H1 (cell line): ENCODE results near the gene OTUB1. TPM values are rescaled to one million over a fixed set of nuclear protein-coding genes. Genes with fewer than 3 reads are reported as not detected.

Experiments used
- CHD2 ChIP-seq: IDR thresholded peaks from 2 replicates; pipeline ENCODE4 v1.6.1; 2012; ENCODE audit warnings: low read length, improper control_type of control experiment
- CTBP2 ChIP-seq: IDR thresholded peaks from 2 replicates; pipeline ENCODE4 v1.7.0; 2011; ENCODE audit warnings: borderline replicate concordance, mild to moderate bottlenecking, moderate library complexity, mixed read lengths, low read length; ENCODE audit not compliant: insufficient read depth, insufficient read length
- GTF2F1 ChIP-seq: IDR thresholded peaks from 2 replicates; pipeline ENCODE4 v1.6.1; 2012; ENCODE audit warnings: low read depth, low read length, improper control_type of control experiment, borderline replicate concordance
- JUN ChIP-seq: IDR thresholded peaks from 2 replicates; pipeline ENCODE4 v1.6.1; 2011; ENCODE audit warnings: low read depth, mild to moderate bottlenecking, improper control_type of control experiment, low read length
- PHF8 ChIP-seq: fragments of 200-600 bp; sonication (generic); conservative IDR thresholded peaks from 2 replicates; pipeline ENCODE4 v1.7.1; 2012; ENCODE audit warnings: low read depth, mild to moderate bottlenecking, inconsistent platforms, low read length, moderate library complexity
- RAD21 ChIP-seq, 2 experiments: IDR thresholded peaks in 1 of 2; conservative IDR thresholded peaks in 1 of 2; 2 replicates each; pipeline ENCODE4 v1.6.1; 2011; ENCODE audit warnings: low read depth in 2 of 2, low read length in 2 of 2, improper control_type of control experiment in 1 of 2, inconsistent platforms in 1 of 2, mild to moderate bottlenecking in 1 of 2, moderate library complexity in 1 of 2
- TBP ChIP-seq: IDR thresholded peaks from 2 replicates; pipeline ENCODE4 v1.6.1; 2011; ENCODE audit warnings: low read depth, low read length, improper control_type of control experiment
- TCF12 ChIP-seq: IDR thresholded peaks from 2 replicates; pipeline ENCODE4 v1.6.1; 2011; ENCODE audit warnings: low read depth, mild to moderate bottlenecking, low read length
- polyA plus RNA-seq, 7 experiments: library from polyadenylated mRNA; depleted of rRNA in 3 of 7; stranded (reverse) in 5 of 7; unstranded in 2 of 7; fragments of >200 nt in 5 of 7; fragments of 200-250 nt in 2 of 7; gene quantifications; 1 replicate in 5 of 7; 2 replicates in 1 of 7; 4 replicates in 1 of 7; pipeline versions ENCODE4 v1.2.1 to v1.2.3, GENCODE V29; 2011 to 2013; ENCODE audit warnings: missing spikeins in 2 of 7, mixed read lengths in 2 of 7
- total RNA-seq: library from RNA; stranded (reverse); fragmentation: NEBNext Ultra II Directional; extraction: Animal tissue kit (Norgen Biotek cat#: 25700); gene quantifications from 2 replicates; pipeline ENCODE4 v1.2.1, GENCODE V29; 2021
- TF ChIP-seq, protein P1 (sequence below): fragments of 300-600 bp; sonication (generic); IDR thresholded peaks from 2 replicates; pipeline ENCODE4 v1.7.1; 2012; ENCODE audit warnings: low read length, moderate library complexity, mild to moderate bottlenecking, inconsistent platforms; ENCODE audit not compliant: insufficient replicate concordance
- TF ChIP-seq, protein P2 (sequence below): IDR thresholded peaks from 2 replicates; pipeline ENCODE4 v1.6.1; 2011; ENCODE audit warnings: low read depth, mild to moderate bottlenecking, low read length; ENCODE audit not compliant: insufficient read depth

OTUB1 gene
- total and polyA plus RNA-seq, 2 of the 8 experiments (the other 6 are each of a cell fraction or from before 2014, with no cell fraction given), result 110 to 274 TPM

DNA sequence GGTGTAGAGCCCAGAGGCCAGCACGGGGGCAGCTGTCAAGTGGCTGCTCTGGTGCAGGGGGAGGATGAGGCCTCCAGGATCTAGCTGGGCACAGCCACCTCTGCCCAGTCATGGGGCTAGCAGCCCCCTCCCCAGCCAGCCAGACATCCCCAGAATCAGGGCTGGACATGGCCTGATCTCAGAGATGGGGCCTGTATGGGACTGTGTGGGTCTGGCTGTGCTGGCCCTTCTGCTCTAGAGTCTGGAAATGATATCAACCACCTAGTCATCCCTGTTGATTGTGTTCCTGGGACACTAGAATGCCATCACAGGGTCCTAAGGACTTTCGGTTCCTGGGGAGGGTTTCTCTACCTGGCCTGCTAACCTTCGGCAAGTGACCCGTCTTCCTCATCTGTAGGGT lies 52.3 kb downstream of the OTUB1 start (continued):
- TF ChIP-seq, protein P1, sequence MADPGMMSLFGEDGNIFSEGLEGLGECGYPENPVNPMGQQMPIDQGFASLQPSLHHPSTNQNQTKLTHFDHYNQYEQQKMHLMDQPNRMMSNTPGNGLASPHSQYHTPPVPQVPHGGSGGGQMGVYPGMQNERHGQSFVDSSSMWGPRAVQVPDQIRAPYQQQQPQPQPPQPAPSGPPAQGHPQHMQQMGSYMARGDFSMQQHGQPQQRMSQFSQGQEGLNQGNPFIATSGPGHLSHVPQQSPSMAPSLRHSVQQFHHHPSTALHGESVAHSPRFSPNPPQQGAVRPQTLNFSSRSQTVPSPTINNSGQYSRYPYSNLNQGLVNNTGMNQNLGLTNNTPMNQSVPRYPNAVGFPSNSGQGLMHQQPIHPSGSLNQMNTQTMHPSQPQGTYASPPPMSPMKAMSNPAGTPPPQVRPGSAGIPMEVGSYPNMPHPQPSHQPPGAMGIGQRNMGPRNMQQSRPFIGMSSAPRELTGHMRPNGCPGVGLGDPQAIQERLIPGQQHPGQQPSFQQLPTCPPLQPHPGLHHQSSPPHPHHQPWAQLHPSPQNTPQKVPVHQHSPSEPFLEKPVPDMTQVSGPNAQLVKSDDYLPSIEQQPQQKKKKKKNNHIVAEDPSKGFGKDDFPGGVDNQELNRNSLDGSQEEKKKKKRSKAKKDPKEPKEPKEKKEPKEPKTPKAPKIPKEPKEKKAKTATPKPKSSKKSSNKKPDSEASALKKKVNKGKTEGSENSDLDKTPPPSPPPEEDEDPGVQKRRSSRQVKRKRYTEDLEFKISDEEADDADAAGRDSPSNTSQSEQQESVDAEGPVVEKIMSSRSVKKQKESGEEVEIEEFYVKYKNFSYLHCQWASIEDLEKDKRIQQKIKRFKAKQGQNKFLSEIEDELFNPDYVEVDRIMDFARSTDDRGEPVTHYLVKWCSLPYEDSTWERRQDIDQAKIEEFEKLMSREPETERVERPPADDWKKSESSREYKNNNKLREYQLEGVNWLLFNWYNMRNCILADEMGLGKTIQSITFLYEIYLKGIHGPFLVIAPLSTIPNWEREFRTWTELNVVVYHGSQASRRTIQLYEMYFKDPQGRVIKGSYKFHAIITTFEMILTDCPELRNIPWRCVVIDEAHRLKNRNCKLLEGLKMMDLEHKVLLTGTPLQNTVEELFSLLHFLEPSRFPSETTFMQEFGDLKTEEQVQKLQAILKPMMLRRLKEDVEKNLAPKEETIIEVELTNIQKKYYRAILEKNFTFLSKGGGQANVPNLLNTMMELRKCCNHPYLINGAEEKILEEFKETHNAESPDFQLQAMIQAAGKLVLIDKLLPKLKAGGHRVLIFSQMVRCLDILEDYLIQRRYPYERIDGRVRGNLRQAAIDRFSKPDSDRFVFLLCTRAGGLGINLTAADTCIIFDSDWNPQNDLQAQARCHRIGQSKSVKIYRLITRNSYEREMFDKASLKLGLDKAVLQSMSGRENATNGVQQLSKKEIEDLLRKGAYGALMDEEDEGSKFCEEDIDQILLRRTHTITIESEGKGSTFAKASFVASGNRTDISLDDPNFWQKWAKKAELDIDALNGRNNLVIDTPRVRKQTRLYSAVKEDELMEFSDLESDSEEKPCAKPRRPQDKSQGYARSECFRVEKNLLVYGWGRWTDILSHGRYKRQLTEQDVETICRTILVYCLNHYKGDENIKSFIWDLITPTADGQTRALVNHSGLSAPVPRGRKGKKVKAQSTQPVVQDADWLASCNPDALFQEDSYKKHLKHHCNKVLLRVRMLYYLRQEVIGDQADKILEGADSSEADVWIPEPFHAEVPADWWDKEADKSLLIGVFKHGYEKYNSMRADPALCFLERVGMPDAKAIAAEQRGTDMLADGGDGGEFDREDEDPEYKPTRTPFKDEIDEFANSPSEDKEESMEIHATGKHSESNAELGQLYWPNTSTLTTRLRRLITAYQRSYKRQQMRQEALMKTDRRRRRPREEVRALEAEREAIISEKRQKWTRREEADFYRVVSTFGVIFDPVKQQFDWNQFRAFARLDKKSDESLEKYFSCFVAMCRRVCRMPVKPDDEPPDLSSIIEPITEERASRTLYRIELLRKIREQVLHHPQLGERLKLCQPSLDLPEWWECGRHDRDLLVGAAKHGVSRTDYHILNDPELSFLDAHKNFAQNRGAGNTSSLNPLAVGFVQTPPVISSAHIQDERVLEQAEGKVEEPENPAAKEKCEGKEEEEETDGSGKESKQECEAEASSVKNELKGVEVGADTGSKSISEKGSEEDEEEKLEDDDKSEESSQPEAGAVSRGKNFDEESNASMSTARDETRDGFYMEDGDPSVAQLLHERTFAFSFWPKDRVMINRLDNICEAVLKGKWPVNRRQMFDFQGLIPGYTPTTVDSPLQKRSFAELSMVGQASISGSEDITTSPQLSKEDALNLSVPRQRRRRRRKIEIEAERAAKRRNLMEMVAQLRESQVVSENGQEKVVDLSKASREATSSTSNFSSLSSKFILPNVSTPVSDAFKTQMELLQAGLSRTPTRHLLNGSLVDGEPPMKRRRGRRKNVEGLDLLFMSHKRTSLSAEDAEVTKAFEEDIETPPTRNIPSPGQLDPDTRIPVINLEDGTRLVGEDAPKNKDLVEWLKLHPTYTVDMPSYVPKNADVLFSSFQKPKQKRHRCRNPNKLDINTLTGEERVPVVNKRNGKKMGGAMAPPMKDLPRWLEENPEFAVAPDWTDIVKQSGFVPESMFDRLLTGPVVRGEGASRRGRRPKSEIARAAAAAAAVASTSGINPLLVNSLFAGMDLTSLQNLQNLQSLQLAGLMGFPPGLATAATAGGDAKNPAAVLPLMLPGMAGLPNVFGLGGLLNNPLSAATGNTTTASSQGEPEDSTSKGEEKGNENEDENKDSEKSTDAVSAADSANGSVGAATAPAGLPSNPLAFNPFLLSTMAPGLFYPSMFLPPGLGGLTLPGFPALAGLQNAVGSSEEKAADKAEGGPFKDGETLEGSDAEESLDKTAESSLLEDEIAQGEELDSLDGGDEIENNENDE, result no peak
- TF ChIP-seq JUN, result no peak
- TF ChIP-seq CTBP2, result no peak
- TF ChIP-seq, protein P2, sequence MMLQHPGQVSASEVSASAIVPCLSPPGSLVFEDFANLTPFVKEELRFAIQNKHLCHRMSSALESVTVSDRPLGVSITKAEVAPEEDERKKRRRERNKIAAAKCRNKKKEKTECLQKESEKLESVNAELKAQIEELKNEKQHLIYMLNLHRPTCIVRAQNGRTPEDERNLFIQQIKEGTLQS, result no peak
- TF ChIP-seq RAD21 (IDR thresholded peaks at IDR 0.05 in 1 of 2, conservative IDR thresholded peaks at IDR 0.05 in 1 of 2; ENCODE audit: low read depth in 2 of 2, low read length in 2 of 2), result no peak
- no peak for TF ChIP-seq PHF8
- TF ChIP-seq TBP, result no peak
- TF ChIP-seq TCF12, result no peak
- TF ChIP-seq CHD2, result no peak
- TF ChIP-seq GTF2F1, result no peak
